MCF 10A (cell line): ENCODE data around the gene RTKN. TPM values are rescaled to one million over a fixed set of nuclear protein-coding genes. Genes with fewer than 3 reads are reported as not detected.

Experiments
- BruUV-seq: library from RNA; stranded (reverse); fragments of 400-500 nt; replicated peaks from 2 replicates; lab custom pipeline; 2021; lab: Mats Ljungman, UMichigan
- CTCF ChIA-PET: fragments of 300-600 bp; sonication (Branson Sonifier 250); formaldehyde crosslinking; extraction: SDS; loops from one replicate; lab custom pipeline; 2021; ENCODE audit warnings: antibody characterized with exemption, inconsistent platforms; lab: Yijun Ruan, JAX
- POLR2A ChIA-PET: fragments of 300-600, 350-650 bp; sonication (Branson Sonifier 250); formaldehyde crosslinking; extraction: SDS; loops from one replicate; lab custom pipeline; 2020; ENCODE audit warnings: antibody characterized with exemption, inconsistent platforms; lab: Yijun Ruan, JAX
- DNase-seq: peaks from one replicate; pipeline ENCODE4 v3.0.0-alpha.2; 2018; ENCODE audit not compliant: unreplicated experiment
- H3K27ac Mint-ChIP-seq: one replicate; pipeline ENCODE4 v1.8.0; 2022; ENCODE audit warnings: mild to moderate bottlenecking, low read depth, mixed read lengths; ENCODE audit not compliant: unreplicated experiment
- H3K27me3 Mint-ChIP-seq: one replicate; pipeline ENCODE4 v1.8.0; 2022; ENCODE audit warnings: mixed read lengths; ENCODE audit not compliant: insufficient read depth, unreplicated experiment
- H3K36me3 Mint-ChIP-seq: one replicate; pipeline ENCODE4 v1.8.0; 2022; ENCODE audit warnings: mild to moderate bottlenecking, moderate library complexity, mixed read lengths; ENCODE audit not compliant: insufficient read depth, unreplicated experiment
- H3K4me1 Mint-ChIP-seq: one replicate; pipeline ENCODE4 v1.8.0; 2022; ENCODE audit warnings: mixed read lengths; ENCODE audit not compliant: insufficient read depth, unreplicated experiment
- H3K4me3 Mint-ChIP-seq: one replicate; pipeline ENCODE4 v1.8.0; 2022; ENCODE audit warnings: mild to moderate bottlenecking, moderate library complexity, mixed read lengths; ENCODE audit not compliant: unreplicated experiment
- H3K9me3 Mint-ChIP-seq: one replicate; pipeline ENCODE4 v1.8.0; 2022; ENCODE audit warnings: mixed read lengths; ENCODE audit not compliant: unreplicated experiment
- CTCF ChIP-seq: fragments of 200-600 bp; IDR thresholded peaks from one replicate; pipeline ENCODE4 v1.8.0; 2022; ENCODE audit warnings: antibody characterized with exemption, mild to moderate bottlenecking; ENCODE audit not compliant: unreplicated experiment
- intact Hi-C: fragments of 100-400 bp; cut with micrococcal nuclease; formaldehyde crosslinking; loops from 2 replicates; pipeline ENCODE4 v1.14.1; 2022
- total RNA-seq: library from RNA; stranded (reverse); gene quantifications from 2 replicates; pipeline ENCODE4 v1.2.3, GENCODE V29; 2022

The RTKN gene
- total RNA-seq, 1 experiment from 2014 or later = 63.0 TPM

- Mint-ChIP-seq H3K9me3 (no peaks in the 10 kb centered on the region), H3K36me3 (peaks cover 59% of the 10 kb centered on the region), H3K27ac (peak overlapping the region; percentile 91), H3K4me3 (peak overlapping the region; percentile 98), H3K27me3 (no peaks in the 10 kb centered on the region), H3K4me1 (peaks cover 46% of the 10 kb centered on the region)
- no TSS peak for BruUV-seq
- POLR2A ChIA-PET = interaction anchor here (0.7 to 9.2 kb wide), 14 partner anchors 8 to 720 kb away, joined by 3 to 132 read pairs (median 9); partner anchors contain the start of genes AUP1, C2orf81, CCDC142 and HTRA2
- CTCF ChIA-PET = interaction anchor here (0.6 to 4.5 kb wide), 6 partner anchors 17 to 207 kb away, joined by 3 to 35 read pairs (median 3); partner anchors contain the start of genes CCDC142 and TTC31
- no peak for TF ChIP-seq CTCF
- intact Hi-C loops = no loop called here
- no peak for DNase-seq
Observed at GRCh38 chr2:74457129-74457548, 15.4 kb upstream of the RTKN start.

- CTCF ChIA-PET = interaction anchor here (0.6 to 4.5 kb wide), 8 partner anchors 12 to 185 kb away, joined by 3 to 35 read pairs (median 4); partner anchors contain the start of genes CCDC142 and TTC31
- Mint-ChIP-seq H3K4me3 (peak within 1 kb of the TSS; percentile 98), H3K4me1 (peaks cover 39% of the 10 kb centered on the region), H3K27ac (peak within 1 kb of the TSS; percentile 91), H3K9me3 (no peaks in the 10 kb centered on the region), H3K36me3 (peaks cover 40% of the 10 kb centered on the region), H3K27me3 (no peaks in the 10 kb centered on the region)
- peak; percentile 97 for DNase-seq
- TSS peak; percentile 30 for BruUV-seq
- no peak for TF ChIP-seq CTCF
- POLR2A ChIA-PET = interaction anchor here (0.6 to 9.2 kb wide), 14 partner anchors 10 to 718 kb away, joined by 3 to 132 read pairs (median 12); partner anchors contain the start of genes AUP1, C2orf81, CCDC142 and HTRA2
- intact Hi-C loops = loop anchor here (1.0 to 2.0 kb wide), 2 partner anchors 14 to 33 kb away; partner anchors contain the start of gene RTKN
Observed at GRCh38 chr2:74454654-74455511, 13.1 kb upstream of the RTKN start, which contains the start of gene INO80B. Gene INO80B, plus strand, starts transcription at chr2:74455087. Its CDS starts 30 bp downstream, at chr2:74455117.

- intact Hi-C loops = no loop called here
- ChIA-PET CTCF (interaction anchor here (0.6 kb wide), 3 partner anchors 11 to 1123 kb away, joined by 3 to 4 read pairs (median 3); no protein-coding TSS in a partner anchor), POLR2A (interaction anchor here (0.7 kb wide), 1 partner anchor 30 kb away, joined by 3 read pairs; the partner anchor contains the start of gene C2orf81)
- no peaks in the 10 kb centered on the region for H3K27me3 Mint-ChIP-seq
- BruUV-seq = no TSS peak
- H3K4me3 Mint-ChIP-seq = no peak overlapping the region
- no peak for DNase-seq
- H3K4me1 Mint-ChIP-seq = peaks cover 15% of the 10 kb centered on the region
- H3K27ac Mint-ChIP-seq = no peak overlapping the region
- H3K9me3 Mint-ChIP-seq = no peaks in the 10 kb centered on the region
- peaks cover 11% of the 10 kb centered on the region for H3K36me3 Mint-ChIP-seq
- no peak for TF ChIP-seq CTCF
Observed at GRCh38 chr2:74450570-74451190, 8.9 kb upstream of the RTKN start.
